Measurements from ENCODE around the gene MYO9B.

GRCh38 chr19:17112271-17112670, 36.7 kb downstream of the MYO9B start:
- TF ChIP-seq CTCF (IDR thresholded peaks at IDR 0.05 in 2 of 3, conservative IDR thresholded peaks at IDR 0.05 in 1 of 3; ENCODE audit: insufficient read depth in 2 of 3, low read depth in 1 of 3, low read length in 3 of 3) (no peak), SP1 (CRISPR knock-in tag; IDR thresholded peaks at IDR 0.05) (no peak), THAP7 (CRISPR knock-in tag; IDR thresholded peaks at IDR 0.05) (no peak), ZNF224 (CRISPR knock-in tag; IDR thresholded peaks at IDR 0.05) (no peak), EZH2 (IDR thresholded peaks at IDR 0.05; ENCODE audit: borderline replicate concordance, low read depth, low read length) (no peak), POLR2A (conservative IDR thresholded peaks at IDR 0.05) (no peak)
